Neural crest cell (in vitro differentiated cells): ENCODE results near the gene ANKRD13B. TPM values are rescaled to one million over a fixed set of nuclear protein-coding genes. Genes with fewer than 3 reads are reported as not detected.

Experiments used
- DNase-seq: peaks from one replicate; pipeline ENCODE4 v3.0.0; 2021; ENCODE audit warnings: low read depth, mixed read lengths, low spot score
- H3K27ac Mint-ChIP-seq: one replicate; pipeline ENCODE4 v1.8.0; 2021; ENCODE audit warnings: mild to moderate bottlenecking, mixed read lengths; ENCODE audit not compliant: unreplicated experiment
- H3K27me3 Mint-ChIP-seq: 2 replicates; pipeline ENCODE4 v1.8.0; 2021; ENCODE audit warnings: low read depth, mild to moderate bottlenecking, mixed read lengths
- H3K36me3 Mint-ChIP-seq: 2 replicates; pipeline ENCODE4 v1.8.0; 2021; ENCODE audit warnings: low read depth, mild to moderate bottlenecking, mixed read lengths
- H3K4me1 Mint-ChIP-seq: 2 replicates; pipeline ENCODE4 v1.8.0; 2021; ENCODE audit warnings: mixed read lengths
- H3K4me3 Mint-ChIP-seq: one replicate; pipeline ENCODE4 v1.8.0; 2021; ENCODE audit warnings: mild to moderate bottlenecking, mixed read lengths
- H3K9me3 Mint-ChIP-seq: 2 replicates; pipeline ENCODE4 v1.8.0; 2021; ENCODE audit warnings: mixed read lengths
- CTCF ChIP-seq: fragments of 200-600 bp; sonication (generic); conservative IDR thresholded peaks from 2 replicates; pipeline ENCODE4 v1.5.0; 2021; ENCODE audit warnings: antibody characterized with exemption, mild to moderate bottlenecking
- total RNA-seq: library from RNA; stranded (reverse); gene quantifications from 2 replicates; pipeline ENCODE4 v1.2.1, GENCODE V29; 2021

ANKRD13B gene
- total RNA-seq, 1 donor from 2014 or later = 70.0 TPM

GRCh38 chr17:29622337-29623282, 29.7 kb downstream of the ANKRD13B start, which contains the start of gene CORO6:
CORO6 (minus strand) TSS chr17:29622912; CDS start chr17:29621421, 1,491 bp downstream.
- H3K27me3 Mint-ChIP-seq = peaks cover 59% of the 10 kb centered on the region
- peaks cover 9% of the 10 kb centered on the region for H3K4me1 Mint-ChIP-seq
- peak; percentile 75 for DNase-seq

GRCh38 chr17:29623283-29623647, 30.3 kb downstream of the ANKRD13B start:
- no peak for DNase-seq
- peaks cover 9% of the 10 kb centered on the region for H3K4me1 Mint-ChIP-seq
- H3K36me3 Mint-ChIP-seq = no peaks in the 10 kb centered on the region
- no peaks in the 10 kb centered on the region for H3K9me3 Mint-ChIP-seq
- no peak overlapping the region for H3K27ac Mint-ChIP-seq
- peaks cover 55% of the 10 kb centered on the region for H3K27me3 Mint-ChIP-seq
- H3K4me3 Mint-ChIP-seq = peak overlapping the region; percentile 87
- no peak for TF ChIP-seq CTCF

More at GRCh38 chr17:29622337-29623282, 29.7 kb downstream of the ANKRD13B start, which contains the start of gene CORO6:
- no peak within 1 kb of the TSS for H3K27ac Mint-ChIP-seq
- no peaks in the 10 kb centered on the region for H3K36me3 Mint-ChIP-seq
- no peaks in the 10 kb centered on the region for H3K9me3 Mint-ChIP-seq
- H3K4me3 Mint-ChIP-seq = peak within 1 kb of the TSS; percentile 87
- no peak for TF ChIP-seq CTCF

- no peak for TF ChIP-seq CTCF
- Mint-ChIP-seq H3K36me3 (no peaks in the 10 kb centered on the region), H3K27me3 (peaks cover 42% of the 10 kb centered on the region), H3K27ac (no peak overlapping the region), H3K9me3 (no peaks in the 10 kb centered on the region), H3K4me1 (peaks cover 9% of the 10 kb centered on the region), H3K4me3 (peak overlapping the region; percentile 38)
- DNase-seq = no peak
Measured at GRCh38 chr17:29624586-29624985, 31.7 kb downstream of the ANKRD13B start.

- Mint-ChIP-seq H3K4me1 (peaks cover 13% of the 10 kb centered on the region), H3K9me3 (no peaks in the 10 kb centered on the region), H3K27me3 (peaks cover 36% of the 10 kb centered on the region), H3K36me3 (no peaks in the 10 kb centered on the region), H3K4me3 (peak overlapping the region; percentile 38), H3K27ac (no peak overlapping the region)
- no peak for DNase-seq
- TF ChIP-seq CTCF = no peak
Measured at GRCh38 chr17:29625037-29625750, 32.3 kb downstream of the ANKRD13B start.

GRCh38 chr17:29627951-29628350, 35.0 kb downstream of the ANKRD13B start:
- H3K27ac Mint-ChIP-seq = no peak overlapping the region
- DNase-seq = no peak
- no peak overlapping the region for H3K4me3 Mint-ChIP-seq
- TF ChIP-seq CTCF = no peak
- H3K36me3 Mint-ChIP-seq = peaks cover 6% of the 10 kb centered on the region
- H3K9me3 Mint-ChIP-seq = no peaks in the 10 kb centered on the region
- H3K27me3 Mint-ChIP-seq = peaks cover 11% of the 10 kb centered on the region
- peaks cover 22% of the 10 kb centered on the region for H3K4me1 Mint-ChIP-seq
